ENCODE results near the gene ABLIM1.

DNA sequence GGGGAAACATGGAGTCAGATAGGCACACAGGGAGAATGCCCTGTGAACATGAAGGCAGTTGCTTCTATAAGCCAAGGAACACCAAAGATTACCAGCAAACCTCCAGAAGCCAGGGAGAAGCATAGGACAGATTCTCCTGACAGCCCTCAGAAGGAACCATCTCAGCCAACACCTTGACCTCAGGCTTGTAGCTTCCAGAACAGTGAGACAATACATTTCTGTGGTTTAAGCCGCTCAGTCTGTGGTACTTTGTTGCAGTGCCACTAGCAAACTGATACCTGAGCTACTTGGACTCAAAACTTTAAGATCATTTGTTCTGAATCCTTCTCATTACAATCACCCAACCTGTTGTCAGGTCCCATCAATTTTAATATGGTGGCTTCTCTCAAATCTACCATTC lies 31.2 kb downstream of the ABLIM1 start:
- TF ChIP-seq, protein P1, sequence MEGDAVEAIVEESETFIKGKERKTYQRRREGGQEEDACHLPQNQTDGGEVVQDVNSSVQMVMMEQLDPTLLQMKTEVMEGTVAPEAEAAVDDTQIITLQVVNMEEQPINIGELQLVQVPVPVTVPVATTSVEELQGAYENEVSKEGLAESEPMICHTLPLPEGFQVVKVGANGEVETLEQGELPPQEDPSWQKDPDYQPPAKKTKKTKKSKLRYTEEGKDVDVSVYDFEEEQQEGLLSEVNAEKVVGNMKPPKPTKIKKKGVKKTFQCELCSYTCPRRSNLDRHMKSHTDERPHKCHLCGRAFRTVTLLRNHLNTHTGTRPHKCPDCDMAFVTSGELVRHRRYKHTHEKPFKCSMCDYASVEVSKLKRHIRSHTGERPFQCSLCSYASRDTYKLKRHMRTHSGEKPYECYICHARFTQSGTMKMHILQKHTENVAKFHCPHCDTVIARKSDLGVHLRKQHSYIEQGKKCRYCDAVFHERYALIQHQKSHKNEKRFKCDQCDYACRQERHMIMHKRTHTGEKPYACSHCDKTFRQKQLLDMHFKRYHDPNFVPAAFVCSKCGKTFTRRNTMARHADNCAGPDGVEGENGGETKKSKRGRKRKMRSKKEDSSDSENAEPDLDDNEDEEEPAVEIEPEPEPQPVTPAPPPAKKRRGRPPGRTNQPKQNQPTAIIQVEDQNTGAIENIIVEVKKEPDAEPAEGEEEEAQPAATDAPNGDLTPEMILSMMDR (IDR thresholded peaks at IDR 0.05): no peak
- no peak for TF ChIP-seq EZH2 (IDR thresholded peaks at IDR 0.05)

Measured in neural progenitor cell (in vitro differentiated cells).